ENCODE measurements around the gene SDHB. TPM values are rescaled to one million over a fixed set of nuclear protein-coding genes. Genes with fewer than 3 reads are reported as not detected.

Gene SDHB
- total RNA-seq, 2 experiments from 2014 or later = 177 to 179 TPM

- H3K4me1 Mint-ChIP-seq (ENCODE audit: low read depth) = peaks cover 3% of the 10 kb centered on the region
- CTCF ChIA-PET = interaction anchor here (0.6 kb wide), 1 partner anchor 15 kb away, joined by 3 read pairs; no protein-coding TSS in a partner anchor
- H3K27ac Mint-ChIP-seq = no peak overlapping the region
- H3K27me3 Mint-ChIP-seq (ENCODE audit: low read depth) = peaks cover 13% of the 10 kb centered on the region
- H3K9me3 Mint-ChIP-seq = no peaks in the 10 kb centered on the region
- intact Hi-C loops (cut with micrococcal nuclease) = no loop called here
- H3K4me3 Mint-ChIP-seq = no peak overlapping the region
- H3K36me3 Mint-ChIP-seq (ENCODE audit: low read depth) = peaks cover 14% of the 10 kb centered on the region
- DNase-seq = no peak
These were observed 67.7 kb downstream of the SDHB start for GRCh38 chr1:16986113-16986512.

GRCh38 chr1:16984717-16985116 is 69.1 kb downstream of the SDHB start:
- intact Hi-C loops (cut with micrococcal nuclease) = no loop called here
- H3K27ac Mint-ChIP-seq = no peak overlapping the region
- peaks cover 14% of the 10 kb centered on the region for H3K36me3 Mint-ChIP-seq (ENCODE audit: low read depth)
- no peak for DNase-seq
- H3K4me1 Mint-ChIP-seq (ENCODE audit: low read depth) = peaks cover 11% of the 10 kb centered on the region
- H3K4me3 Mint-ChIP-seq = no peak overlapping the region
- H3K27me3 Mint-ChIP-seq (ENCODE audit: low read depth) = peaks cover 20% of the 10 kb centered on the region
- CTCF ChIA-PET = no interaction called here
- no peaks in the 10 kb centered on the region for H3K9me3 Mint-ChIP-seq

GRCh38 chr1:16983649-16984048 is 70.2 kb downstream of the SDHB start:
- peaks cover 24% of the 10 kb centered on the region for H3K27me3 Mint-ChIP-seq (ENCODE audit: low read depth)
- H3K27ac Mint-ChIP-seq = no peak overlapping the region
- H3K9me3 Mint-ChIP-seq = no peaks in the 10 kb centered on the region
- CTCF ChIA-PET = no interaction called here
- intact Hi-C loops (cut with micrococcal nuclease) = no loop called here
- H3K36me3 Mint-ChIP-seq (ENCODE audit: low read depth) = peaks cover 10% of the 10 kb centered on the region
- H3K4me1 Mint-ChIP-seq (ENCODE audit: low read depth) = peaks cover 11% of the 10 kb centered on the region
- no peak overlapping the region for H3K4me3 Mint-ChIP-seq
- DNase-seq = no peak

- H3K27me3 Mint-ChIP-seq (ENCODE audit: low read depth) = peaks cover 24% of the 10 kb centered on the region
- intact Hi-C loops (cut with micrococcal nuclease) = no loop called here
- no peak overlapping the region for H3K27ac Mint-ChIP-seq
- peaks cover 8% of the 10 kb centered on the region for H3K36me3 Mint-ChIP-seq (ENCODE audit: low read depth)
- no peaks in the 10 kb centered on the region for H3K9me3 Mint-ChIP-seq
- no peak overlapping the region for H3K4me3 Mint-ChIP-seq
- peaks cover 11% of the 10 kb centered on the region for H3K4me1 Mint-ChIP-seq (ENCODE audit: low read depth)
- no peak for DNase-seq
- CTCF ChIA-PET = interaction anchor here (0.7 kb wide), 1 partner anchor 59 kb away, joined by 7 read pairs; no protein-coding TSS in a partner anchor
These were observed 70.9 kb downstream of the SDHB start for GRCh38 chr1:16982902-16983301.

GRCh38 chr1:16981269-16981849 is 72.5 kb downstream of the SDHB start:
- CTCF ChIA-PET = interaction anchor here (0.6 to 1.3 kb wide), 2 partner anchors 21 to 30 kb away, joined by 3 read pairs; no protein-coding TSS in a partner anchor
- intact Hi-C loops (cut with micrococcal nuclease) = no loop called here
- no peak for DNase-seq
- Mint-ChIP-seq H3K27ac (no peak overlapping the region), H3K36me3 (ENCODE audit: low read depth) (peaks cover 4% of the 10 kb centered on the region), H3K9me3 (no peaks in the 10 kb centered on the region), H3K4me3 (peak overlapping the region; percentile 44), H3K27me3 (ENCODE audit: low read depth) (peaks cover 24% of the 10 kb centered on the region), H3K4me1 (ENCODE audit: low read depth) (peaks cover 11% of the 10 kb centered on the region)

- intact Hi-C loops (cut with micrococcal nuclease) = no loop called here
- peaks cover 11% of the 10 kb centered on the region for H3K4me1 Mint-ChIP-seq (ENCODE audit: low read depth)
These were observed 73.2 kb downstream of the SDHB start, which contains the start of gene MFAP2 for GRCh38 chr1:16980473-16981268. Gene MFAP2, minus strand, starts transcription at chr1:16980620. Its CDS starts 2,347 bp downstream, at chr1:16978273.

GRCh38 chr1:16979475-16980327 is 74.1 kb downstream of the SDHB start:
- Mint-ChIP-seq H3K27ac (no peak overlapping the region), H3K27me3 (ENCODE audit: low read depth) (peaks cover 24% of the 10 kb centered on the region), H3K36me3 (ENCODE audit: low read depth) (no peaks in the 10 kb centered on the region), H3K9me3 (no peaks in the 10 kb centered on the region), H3K4me1 (ENCODE audit: low read depth) (peaks cover 11% of the 10 kb centered on the region), H3K4me3 (peak overlapping the region; percentile 21)
- CTCF ChIA-PET = no interaction called here
- intact Hi-C loops (cut with micrococcal nuclease) = no loop called here
- no peak for DNase-seq

More at GRCh38 chr1:16980473-16981268, 73.2 kb downstream of the SDHB start, which contains the start of gene MFAP2:
- Mint-ChIP-seq H3K27ac (no peak within 1 kb of the TSS), H3K4me3 (peak within 1 kb of the TSS; percentile 44), H3K9me3 (no peaks in the 10 kb centered on the region), H3K27me3 (ENCODE audit: low read depth) (peaks cover 24% of the 10 kb centered on the region), H3K36me3 (ENCODE audit: low read depth) (peaks cover under 1% of the 10 kb centered on the region)
- DNase-seq = peak; percentile 11
- CTCF ChIA-PET = interaction anchor here (1.3 kb wide), 1 partner anchor 29 kb away, joined by 3 read pairs; no protein-coding TSS in a partner anchor

GRCh38 chr1:16978567-16979474 is 75.0 kb downstream of the SDHB start:
- intact Hi-C loops (cut with micrococcal nuclease) = no loop called here
- H3K4me1 Mint-ChIP-seq (ENCODE audit: low read depth) = peaks cover 11% of the 10 kb centered on the region
- H3K27me3 Mint-ChIP-seq (ENCODE audit: low read depth) = peaks cover 24% of the 10 kb centered on the region
- H3K27ac Mint-ChIP-seq = no peak overlapping the region
- H3K36me3 Mint-ChIP-seq (ENCODE audit: low read depth) = no peaks in the 10 kb centered on the region
- H3K9me3 Mint-ChIP-seq = no peaks in the 10 kb centered on the region
- no peak for DNase-seq
- H3K4me3 Mint-ChIP-seq = no peak overlapping the region
- CTCF ChIA-PET = interaction anchor here (0.6 kb wide), 1 partner anchor 279 kb away, joined by 4 read pairs; no protein-coding TSS in a partner anchor

GRCh38 chr1:16978139-16978538 is 75.7 kb downstream of the SDHB start:
- Mint-ChIP-seq H3K36me3 (ENCODE audit: low read depth) (no peaks in the 10 kb centered on the region), H3K4me1 (ENCODE audit: low read depth) (peaks cover 11% of the 10 kb centered on the region), H3K4me3 (no peak overlapping the region), H3K9me3 (no peaks in the 10 kb centered on the region), H3K27me3 (ENCODE audit: low read depth) (peaks cover 20% of the 10 kb centered on the region), H3K27ac (no peak overlapping the region)
- DNase-seq = no peak
- CTCF ChIA-PET = interaction anchor here (0.6 kb wide), 1 partner anchor 278 kb away, joined by 4 read pairs; no protein-coding TSS in a partner anchor
- intact Hi-C loops (cut with micrococcal nuclease) = no loop called here

GRCh38 chr1:16977377-16977776 is 76.5 kb downstream of the SDHB start:
- CTCF ChIA-PET = no interaction called here
- DNase-seq = no peak
- intact Hi-C loops (cut with micrococcal nuclease) = no loop called here

GRCh38 chr1:16976966-16977365 is 76.9 kb downstream of the SDHB start:
- no peak for DNase-seq
- CTCF ChIA-PET = no interaction called here
- no peak overlapping the region for H3K27ac Mint-ChIP-seq

More at GRCh38 chr1:16977377-16977776, 76.5 kb downstream of the SDHB start:
- Mint-ChIP-seq H3K27ac (no peak overlapping the region), H3K27me3 (ENCODE audit: low read depth) (peaks cover 16% of the 10 kb centered on the region), H3K9me3 (no peaks in the 10 kb centered on the region), H3K4me3 (no peak overlapping the region), H3K4me1 (ENCODE audit: low read depth) (peaks cover 11% of the 10 kb centered on the region), H3K36me3 (ENCODE audit: low read depth) (no peaks in the 10 kb centered on the region)

More at GRCh38 chr1:16976966-16977365, 76.9 kb downstream of the SDHB start:
- intact Hi-C loops (cut with micrococcal nuclease) = no loop called here
- H3K36me3 Mint-ChIP-seq (ENCODE audit: low read depth) = no peaks in the 10 kb centered on the region
- no peaks in the 10 kb centered on the region for H3K9me3 Mint-ChIP-seq
- no peak overlapping the region for H3K4me3 Mint-ChIP-seq
- H3K27me3 Mint-ChIP-seq (ENCODE audit: low read depth) = peaks cover 16% of the 10 kb centered on the region
- H3K4me1 Mint-ChIP-seq (ENCODE audit: low read depth) = peaks cover 11% of the 10 kb centered on the region

Data from activated naive CD4-positive, alpha-beta T cell treated with anti-CD3 and anti-CD28 coated beads for 36 hours (primary cell).